Fibroblast of lung (primary cell): ENCODE measurements around the gene EFCAB6. TPM values are rescaled to one million over a fixed set of nuclear protein-coding genes. Genes with fewer than 3 reads are reported as not detected.

Experiments
- DNase-seq, 2 donors: peaks; one replicate each; pipeline versions ENCODE4 v3.0.0 to v3.0.0-alpha.2; 2010; ENCODE audit warnings: low read depth in 2 of 2
- H2AFZ ChIP-seq: 2 replicates; pipeline ENCODE4 v1.5.1; 2012; ENCODE audit warnings: low read length, control low read depth, inconsistent platforms
- H3K27ac ChIP-seq: 2 replicates; pipeline ENCODE4 v1.5.1; 2011; ENCODE audit warnings: low read length, control low read depth; ENCODE audit not compliant: insufficient read depth
- H3K27me3 ChIP-seq: 2 replicates; pipeline ENCODE4 v1.5.1; 2011; ENCODE audit warnings: mild to moderate bottlenecking, low read length; ENCODE audit not compliant: control insufficient read depth, insufficient read depth
- H3K36me3 ChIP-seq: 2 replicates; pipeline ENCODE4 v1.5.1; 2011; ENCODE audit warnings: low read length; ENCODE audit not compliant: control insufficient read depth, insufficient read depth
- H3K4me1 ChIP-seq: 2 replicates; pipeline ENCODE4 v1.5.1; 2011; ENCODE audit warnings: low read length; ENCODE audit not compliant: control insufficient read depth, insufficient read depth; ENCODE audit errors: extremely low read depth
- H3K4me2 ChIP-seq: 2 replicates; pipeline ENCODE4 v1.5.1; 2011; ENCODE audit warnings: low read length, control low read depth; ENCODE audit not compliant: insufficient read depth; ENCODE audit errors: extremely low read depth
- H3K4me3 ChIP-seq, 4 experiments: fragments of 200-600 bp in 1 of 4; sonication (generic) in 1 of 4; replicated peaks in 1 of 4; 2 replicates each; pipeline ENCODE4 v1.5.1; 2011 to 2016; ENCODE audit warnings: low read length in 4 of 4, low read depth in 3 of 4, mild to moderate bottlenecking in 3 of 4, control low read depth in 2 of 4, inconsistent platforms in 1 of 4, mixed read lengths in 1 of 4; ENCODE audit not compliant: insufficient read depth in 1 of 4; ENCODE audit errors: control extremely low read depth in 1 of 4
- H3K79me2 ChIP-seq: 2 replicates; pipeline ENCODE4 v1.5.1; 2012; ENCODE audit warnings: mild to moderate bottlenecking, low read length, inconsistent platforms; ENCODE audit not compliant: control insufficient read depth, insufficient read depth
- H3K9ac ChIP-seq: 2 replicates; pipeline ENCODE4 v1.5.1; 2011; ENCODE audit warnings: mild to moderate bottlenecking, low read length, control low read depth; ENCODE audit not compliant: insufficient read depth
- H3K9me3 ChIP-seq: 2 replicates; pipeline ENCODE4 v1.5.1; 2012; ENCODE audit warnings: low read depth, low read length; ENCODE audit not compliant: control insufficient read depth, insufficient read depth
- H4K20me1 ChIP-seq: 2 replicates; pipeline ENCODE4 v1.5.1; 2011; ENCODE audit warnings: low read length; ENCODE audit not compliant: control insufficient read depth, insufficient read depth; ENCODE audit errors: extremely low read depth
- CTCF ChIP-seq, 2 donors: IDR thresholded peaks in 1 of 2; conservative IDR thresholded peaks in 1 of 2; 1 replicate in 1 of 2; 2 replicates in 1 of 2; pipeline ENCODE4 v1.5.1; 2011 to 2012; ENCODE audit warnings: low read length in 2 of 2, control low read depth in 1 of 2, inconsistent platforms in 1 of 2, low read depth in 1 of 2, mild to moderate bottlenecking in 1 of 2
- EZH2 ChIP-seq: IDR thresholded peaks from 2 replicates; pipeline ENCODE4 v1.5.1; 2012; ENCODE audit warnings: low read length, control low read depth, mild to moderate bottlenecking; ENCODE audit errors: missing control alignments
- polyA plus RNA-seq, 2 donors: library from polyadenylated mRNA; depleted of rRNA in 1 of 2; stranded (reverse) in 1 of 2; unstranded in 1 of 2; fragments of >200 nt; gene quantifications; 2 replicates each; pipeline ENCODE4 v1.2.1, GENCODE V29; 2011 to 2012; ENCODE audit warnings: missing spikeins in 1 of 2
- total RNA-seq: library from RNA; depleted of rRNA; stranded (reverse); fragments of >200 nt; gene quantifications from 2 replicates; pipeline ENCODE4 v1.2.1, GENCODE V29; 2014

Gene EFCAB6
- total and polyA plus RNA-seq, 2 donors (not counting 1 experiment from before 2014, with no cell fraction given) = 1.0 to 1.5 TPM

- Histone ChIP-seq H3K36me3 (no peaks in the 10 kb centered on the region), H3K4me1 (no peaks in the 10 kb centered on the region), H3K27me3 (peaks cover 19% of the 10 kb centered on the region), H2AFZ (no peak overlapping the region), H3K27ac (no peak overlapping the region), H3K4me2 (no peak overlapping the region), H3K4me3 (no peak overlapping the region), H3K79me2 (no peaks in the 10 kb centered on the region), H3K9me3 (no peaks in the 10 kb centered on the region), H4K20me1 (no peaks in the 10 kb centered on the region), H3K9ac (no peak overlapping the region)
- TF ChIP-seq EZH2 (no peak), CTCF (conservative IDR thresholded peaks at IDR 0.05 in 1 of 2, IDR thresholded peaks at IDR 0.05 in 1 of 2; ENCODE audit: low read depth in 1 of 2, low read length in 2 of 2) (peak; percentile 39 to 73)
- DNase-seq = peak; percentile 30 to 71
Measured at GRCh38 chr22:43848366-43849171, 36.5 kb upstream of the EFCAB6 start.

- no peaks in the 10 kb centered on the region for H3K9me3 ChIP-seq
- no peak overlapping the region for H3K9ac ChIP-seq
- DNase-seq = no peak
- H3K79me2 ChIP-seq = no peaks in the 10 kb centered on the region
- H4K20me1 ChIP-seq = no peaks in the 10 kb centered on the region
- no peak overlapping the region for H3K4me3 ChIP-seq
- no peak overlapping the region for H2AFZ ChIP-seq
- TF ChIP-seq CTCF (conservative IDR thresholded peaks at IDR 0.05 in 1 of 2, IDR thresholded peaks at IDR 0.05 in 1 of 2; ENCODE audit: low read depth in 1 of 2, low read length in 2 of 2) (no peak), EZH2 (no peak)
- H3K4me1 ChIP-seq = no peaks in the 10 kb centered on the region
- no peaks in the 10 kb centered on the region for H3K36me3 ChIP-seq
- no peak overlapping the region for H3K27ac ChIP-seq
- H3K27me3 ChIP-seq = peaks cover 19% of the 10 kb centered on the region
- H3K4me2 ChIP-seq = no peak overlapping the region
Measured at GRCh38 chr22:43847376-43848289, 35.5 kb upstream of the EFCAB6 start.

- no peak for TF ChIP-seq CTCF (conservative IDR thresholded peaks at IDR 0.05 in 1 of 2, IDR thresholded peaks at IDR 0.05 in 1 of 2; ENCODE audit: low read depth in 1 of 2, low read length in 2 of 2)
- no peak for TF ChIP-seq EZH2
- no peak for DNase-seq
- Histone ChIP-seq H3K4me2 (no peak overlapping the region), H3K4me3 (no peak overlapping the region), H3K36me3 (no peaks in the 10 kb centered on the region), H2AFZ (no peak overlapping the region), H3K27ac (no peak overlapping the region), H3K9ac (no peak overlapping the region), H3K9me3 (no peaks in the 10 kb centered on the region), H3K79me2 (no peaks in the 10 kb centered on the region), H4K20me1 (no peaks in the 10 kb centered on the region), H3K27me3 (peaks cover 19% of the 10 kb centered on the region), H3K4me1 (no peaks in the 10 kb centered on the region)
Measured at GRCh38 chr22:43846966-43847365, 34.9 kb upstream of the EFCAB6 start.
